ENCODE measurements around the gene AKT3. TPM values are rescaled to one million over a fixed set of nuclear protein-coding genes. Genes with fewer than 3 reads are reported as not detected.

AKT3 gene
- total RNA-seq, 4 donors from 2014 or later = 8.5 to 16.0 (median 15.2) TPM

GRCh38 chr1:243727503-243728203, 122.4 kb downstream of the AKT3 start:
- Histone ChIP-seq H3K36me3 (no peaks in the 10 kb centered on the region), H3K4me3 (no peak overlapping the region), H3K9me3 (no peaks in the 10 kb centered on the region), H3K27ac (no peak overlapping the region), H3K27me3 (no peaks in the 10 kb centered on the region), H3K4me1 (peaks cover 0 to 4% of the 10 kb centered on the region in 2 donors)
- intact Hi-C loops (cut with DNase I; ENCODE audit: low total_unique reads) (no loop called here), in situ Hi-C loops (cut with MboI; ENCODE audit: low sequenced_read_pairs in 4 of 4) (loop anchor here in 1 of 4 donors (25.0 kb wide), 1 partner anchor 560 kb away; no protein-coding TSS in a partner anchor)
- ATAC-seq (no peak), DNase-seq (no peak)
- no peak for TF ChIP-seq POLR2A (IDR thresholded peaks at IDR 0.05)
- TF ChIP-seq, protein P1, sequence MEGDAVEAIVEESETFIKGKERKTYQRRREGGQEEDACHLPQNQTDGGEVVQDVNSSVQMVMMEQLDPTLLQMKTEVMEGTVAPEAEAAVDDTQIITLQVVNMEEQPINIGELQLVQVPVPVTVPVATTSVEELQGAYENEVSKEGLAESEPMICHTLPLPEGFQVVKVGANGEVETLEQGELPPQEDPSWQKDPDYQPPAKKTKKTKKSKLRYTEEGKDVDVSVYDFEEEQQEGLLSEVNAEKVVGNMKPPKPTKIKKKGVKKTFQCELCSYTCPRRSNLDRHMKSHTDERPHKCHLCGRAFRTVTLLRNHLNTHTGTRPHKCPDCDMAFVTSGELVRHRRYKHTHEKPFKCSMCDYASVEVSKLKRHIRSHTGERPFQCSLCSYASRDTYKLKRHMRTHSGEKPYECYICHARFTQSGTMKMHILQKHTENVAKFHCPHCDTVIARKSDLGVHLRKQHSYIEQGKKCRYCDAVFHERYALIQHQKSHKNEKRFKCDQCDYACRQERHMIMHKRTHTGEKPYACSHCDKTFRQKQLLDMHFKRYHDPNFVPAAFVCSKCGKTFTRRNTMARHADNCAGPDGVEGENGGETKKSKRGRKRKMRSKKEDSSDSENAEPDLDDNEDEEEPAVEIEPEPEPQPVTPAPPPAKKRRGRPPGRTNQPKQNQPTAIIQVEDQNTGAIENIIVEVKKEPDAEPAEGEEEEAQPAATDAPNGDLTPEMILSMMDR (IDR thresholded peaks at IDR 0.05 in 4 of 5, conservative IDR thresholded peaks at IDR 0.05 in 1 of 5) = no peak

DNA sequence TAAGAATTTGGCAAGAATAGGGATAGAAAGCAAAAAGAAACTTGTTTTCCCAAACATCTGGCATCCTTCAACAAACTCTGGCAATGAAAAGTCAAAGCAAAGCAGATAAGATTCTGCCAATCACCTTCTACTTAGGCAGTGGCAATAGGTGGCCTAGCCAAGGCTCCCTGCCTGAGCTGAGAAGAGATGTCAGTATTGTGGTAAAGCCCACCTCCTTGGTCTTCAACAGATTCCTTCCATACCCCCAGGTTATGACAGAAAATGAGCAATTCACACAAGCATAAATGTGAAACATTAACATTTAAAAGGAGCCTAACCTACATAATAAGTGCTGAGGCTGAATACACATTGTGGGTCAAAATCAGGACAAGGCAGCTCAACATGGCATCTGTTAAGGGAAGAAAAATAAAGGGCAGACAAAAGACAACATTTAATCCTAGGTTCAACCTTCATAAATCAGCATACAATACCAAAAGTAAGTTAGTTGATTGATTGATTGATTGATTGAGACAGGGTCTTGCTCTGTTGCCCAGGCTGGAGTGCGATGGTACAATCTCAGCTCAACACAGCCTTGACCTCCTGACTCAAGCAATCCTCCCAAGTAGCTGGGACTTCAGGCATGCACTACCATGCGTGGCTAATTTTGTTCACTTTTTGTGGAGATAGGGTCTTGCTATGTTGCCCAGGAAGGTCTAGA, 123.1 kb downstream of the AKT3 start:
- ATAC-seq (no peak), DNase-seq (no peak)
- H3K4me1 ChIP-seq = peaks cover 0 to 4% of the 10 kb centered on the region in 2 donors
- no peaks in the 10 kb centered on the region for H3K27me3 ChIP-seq
- no peaks in the 10 kb centered on the region for H3K9me3 ChIP-seq
- H3K36me3 ChIP-seq = no peaks in the 10 kb centered on the region
- in situ Hi-C loops (cut with MboI; ENCODE audit: low sequenced_read_pairs in 4 of 4) (loop anchor here in 1 of 4 donors (25.0 kb wide), 1 partner anchor 560 kb away; no protein-coding TSS in a partner anchor), intact Hi-C loops (cut with DNase I; ENCODE audit: low total_unique reads) (no loop called here)
- no peak overlapping the region for H3K27ac ChIP-seq
- TF ChIP-seq POLR2A (IDR thresholded peaks at IDR 0.05) = no peak
- TF ChIP-seq, protein P1 (IDR thresholded peaks at IDR 0.05 in 4 of 5, conservative IDR thresholded peaks at IDR 0.05 in 1 of 5) = no peak
- H3K4me3 ChIP-seq = no peak overlapping the region

GRCh38 chr1:243725846-243726245, 124.2 kb downstream of the AKT3 start:
- in situ Hi-C loops (cut with MboI; ENCODE audit: low sequenced_read_pairs in 4 of 4) (loop anchor here in 1 of 4 donors (25.0 kb wide), 1 partner anchor 561 kb away; no protein-coding TSS in a partner anchor), intact Hi-C loops (cut with DNase I; ENCODE audit: low total_unique reads) (no loop called here)
- Histone ChIP-seq H3K4me1 (peaks cover 0 to 4% of the 10 kb centered on the region in 2 donors), H3K9me3 (no peaks in the 10 kb centered on the region), H3K27ac (no peak overlapping the region), H3K27me3 (no peaks in the 10 kb centered on the region), H3K4me3 (no peak overlapping the region), H3K36me3 (no peaks in the 10 kb centered on the region)
- TF ChIP-seq POLR2A (IDR thresholded peaks at IDR 0.05) = no peak
- TF ChIP-seq, protein P1 (IDR thresholded peaks at IDR 0.05 in 4 of 5, conservative IDR thresholded peaks at IDR 0.05 in 1 of 5) = no peak
- no peak for DNase-seq
- ATAC-seq = no peak

GRCh38 chr1:243725075-243725474, 125.0 kb downstream of the AKT3 start:
- Histone ChIP-seq H3K9me3 (no peaks in the 10 kb centered on the region), H3K27ac (no peak overlapping the region), H3K27me3 (no peaks in the 10 kb centered on the region), H3K36me3 (no peaks in the 10 kb centered on the region), H3K4me1 (no peaks in the 10 kb centered on the region), H3K4me3 (no peak overlapping the region)
- TF ChIP-seq, protein P1 (IDR thresholded peaks at IDR 0.05 in 4 of 5, conservative IDR thresholded peaks at IDR 0.05 in 1 of 5) = no peak
- no peak for TF ChIP-seq POLR2A (IDR thresholded peaks at IDR 0.05)
- DNase-seq (no peak), ATAC-seq (no peak)
- intact Hi-C loops (cut with DNase I; ENCODE audit: low total_unique reads) = no loop called here
- in situ Hi-C loops (cut with MboI; ENCODE audit: low sequenced_read_pairs in 4 of 4) = loop anchor here in 1 of 4 donors (25.0 kb wide), 1 partner anchor 562 kb away; no protein-coding TSS in a partner anchor

All from gastrocnemius medialis (tissue), 4 donors.